ENCODE measurements around the gene OAS1.

The OAS1 gene

DNA sequence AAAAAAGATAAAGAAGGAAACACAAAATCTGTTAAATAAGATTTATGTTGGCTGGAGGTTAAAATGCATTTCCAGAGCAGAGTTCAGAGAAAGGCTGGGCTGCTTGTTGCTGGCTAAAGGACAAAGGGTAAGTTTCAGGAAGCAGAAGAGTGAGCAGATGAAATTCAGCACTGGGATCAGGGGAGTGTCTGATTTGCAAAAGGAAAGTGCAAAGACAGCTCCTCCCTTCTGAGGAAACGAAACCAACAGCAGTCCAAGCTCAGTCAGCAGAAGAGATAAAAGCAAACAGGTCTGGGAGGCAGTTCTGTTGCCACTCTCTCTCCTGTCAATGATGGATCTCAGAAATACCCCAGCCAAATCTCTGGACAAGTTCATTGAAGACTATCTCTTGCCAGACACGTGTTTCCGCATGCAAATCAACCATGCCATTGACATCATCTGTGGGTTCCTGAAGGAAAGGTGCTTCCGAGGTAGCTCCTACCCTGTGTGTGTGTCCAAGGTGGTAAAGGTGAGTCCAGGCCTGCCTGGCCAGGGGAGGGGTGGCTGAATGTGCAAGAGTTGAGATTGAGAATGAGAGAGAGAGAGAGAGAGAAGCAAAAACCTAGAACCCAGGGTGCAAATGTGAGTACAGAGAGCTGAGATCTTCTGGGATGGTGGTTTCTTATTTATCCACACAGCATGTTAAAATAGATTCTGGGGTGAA is at the start of gene OAS1:
TSS of gene OAS1 (plus strand) at position 251 of the 703 bp plus-strand sequence. CDS start at position 329, 78 bp downstream.
- H3K27ac ChIP-seq: peak within 1 kb of the TSS; percentile 58
- TF ChIP-seq, protein P1, sequence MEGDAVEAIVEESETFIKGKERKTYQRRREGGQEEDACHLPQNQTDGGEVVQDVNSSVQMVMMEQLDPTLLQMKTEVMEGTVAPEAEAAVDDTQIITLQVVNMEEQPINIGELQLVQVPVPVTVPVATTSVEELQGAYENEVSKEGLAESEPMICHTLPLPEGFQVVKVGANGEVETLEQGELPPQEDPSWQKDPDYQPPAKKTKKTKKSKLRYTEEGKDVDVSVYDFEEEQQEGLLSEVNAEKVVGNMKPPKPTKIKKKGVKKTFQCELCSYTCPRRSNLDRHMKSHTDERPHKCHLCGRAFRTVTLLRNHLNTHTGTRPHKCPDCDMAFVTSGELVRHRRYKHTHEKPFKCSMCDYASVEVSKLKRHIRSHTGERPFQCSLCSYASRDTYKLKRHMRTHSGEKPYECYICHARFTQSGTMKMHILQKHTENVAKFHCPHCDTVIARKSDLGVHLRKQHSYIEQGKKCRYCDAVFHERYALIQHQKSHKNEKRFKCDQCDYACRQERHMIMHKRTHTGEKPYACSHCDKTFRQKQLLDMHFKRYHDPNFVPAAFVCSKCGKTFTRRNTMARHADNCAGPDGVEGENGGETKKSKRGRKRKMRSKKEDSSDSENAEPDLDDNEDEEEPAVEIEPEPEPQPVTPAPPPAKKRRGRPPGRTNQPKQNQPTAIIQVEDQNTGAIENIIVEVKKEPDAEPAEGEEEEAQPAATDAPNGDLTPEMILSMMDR (conservative IDR thresholded peaks at IDR 0.05): no peak

DNA sequence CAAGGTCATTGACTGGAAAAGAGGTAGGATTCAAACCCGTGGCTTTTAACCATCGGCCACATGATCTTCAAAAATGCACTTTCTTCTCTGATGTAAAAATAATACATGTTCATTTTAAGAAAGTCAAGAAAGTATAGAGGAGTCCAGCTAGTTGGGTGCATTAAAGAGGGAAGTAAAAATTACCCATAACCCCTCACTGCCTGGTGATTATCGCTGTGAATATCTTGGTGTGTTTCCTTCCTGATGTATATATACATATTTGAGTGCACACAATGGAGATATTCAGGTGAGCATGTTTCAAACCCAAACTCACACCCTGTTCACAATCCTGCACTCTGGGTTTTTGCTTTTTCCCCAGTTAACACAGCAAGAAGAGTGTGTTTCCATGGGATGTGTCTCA is 47.5 kb upstream of the OAS1 start:
- no peak overlapping the region for H3K27ac ChIP-seq
- TF ChIP-seq, protein P1 (conservative IDR thresholded peaks at IDR 0.05): no peak

DNA sequence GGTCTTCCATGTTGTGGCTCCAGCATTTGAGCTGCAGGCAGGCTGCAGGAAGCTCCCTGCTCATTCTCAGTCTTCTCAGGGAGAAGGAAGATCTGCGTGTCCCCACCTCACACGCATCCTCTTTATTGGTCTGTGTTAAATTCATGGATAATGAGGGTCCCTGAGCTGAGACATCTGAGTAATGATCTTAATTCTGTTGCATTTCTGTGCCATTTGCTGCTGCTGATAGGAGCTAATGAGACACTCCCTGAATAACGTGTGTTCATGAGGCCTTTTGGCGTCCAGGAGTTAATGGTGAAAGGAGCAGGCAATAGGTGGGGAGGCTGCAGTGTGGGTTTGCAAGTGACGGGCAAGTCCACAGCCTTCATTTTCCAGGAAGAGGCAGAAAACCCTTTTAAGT is 46.6 kb upstream of the OAS1 start:
- TF ChIP-seq, protein P1 (conservative IDR thresholded peaks at IDR 0.05): no peak
- no peak overlapping the region for H3K27ac ChIP-seq

- no peak overlapping the region for H3K27ac ChIP-seq
- TF ChIP-seq, protein P1 (conservative IDR thresholded peaks at IDR 0.05): no peak
Measured at GRCh38 chr12:112861284-112861683, 45.5 kb upstream of the OAS1 start.

GRCh38 chr12:112862636-112863290 is 44.0 kb upstream of the OAS1 start:
- H3K27ac ChIP-seq: no peak overlapping the region

GRCh38 chr12:112868459-112869041 is 38.2 kb upstream of the OAS1 start:
- H3K27ac ChIP-seq: no peak overlapping the region
- TF ChIP-seq, protein P1 (conservative IDR thresholded peaks at IDR 0.05): no peak

More at GRCh38 chr12:112862636-112863290, 44.0 kb upstream of the OAS1 start:
- TF ChIP-seq, protein P1 (conservative IDR thresholded peaks at IDR 0.05): no peak

GRCh38 chr12:112869091-112869490 is 37.7 kb upstream of the OAS1 start:
- TF ChIP-seq, protein P1 (conservative IDR thresholded peaks at IDR 0.05): no peak
- no peak overlapping the region for H3K27ac ChIP-seq

All from VCaP (cell line).